ENCODE data around the gene RAB33A. TPM values are rescaled to one million over a fixed set of nuclear protein-coding genes. Genes with fewer than 3 reads are reported as not detected.
"Not testable (repeated sequence)": the region's sequence is repeated elsewhere in the genome, so short reads cannot be mapped to it uniquely, and the experiment has no call there.

RAB33A gene
- total RNA-seq, 4 donors from 2014 or later: 0.38 TPM; not detected in 3

DNA sequence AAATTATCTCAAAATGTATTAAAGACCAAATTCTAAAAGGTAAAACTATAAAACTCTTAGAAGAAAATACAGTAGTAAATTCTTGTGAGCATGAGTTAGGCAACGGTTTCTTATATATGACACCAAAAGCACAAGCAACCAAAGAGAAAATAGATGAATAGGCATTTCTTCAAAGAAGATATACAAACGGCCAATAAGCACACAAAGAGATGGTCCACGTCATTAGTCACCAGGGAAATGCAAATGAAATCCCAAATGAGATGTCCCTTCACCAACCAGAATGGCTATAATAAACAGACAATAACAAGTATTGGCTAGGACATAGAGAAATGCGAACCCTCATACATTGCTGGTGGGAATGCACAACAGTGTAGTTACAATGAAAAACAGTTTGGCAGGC lies 44.6 kb downstream of the RAB33A start:
- intact Hi-C loops (cut with DNase I): no loop called here
- Histone ChIP-seq H3K27me3 (no peaks in the 10 kb centered on the region), H3K4me1 (no peaks in the 10 kb centered on the region), H3K4me3 (no peak overlapping the region), H3K9me3 (no peaks in the 10 kb centered on the region), H3K27ac (no peak overlapping the region), H3K36me3 (peaks cover 0 to 42% (median 0%) of the 10 kb centered on the region in 3 donors)
- WGBS, 2 donors: 66 to 84% methylated on average over 4 of the region's 4 CpGs
- TF ChIP-seq, protein P1, sequence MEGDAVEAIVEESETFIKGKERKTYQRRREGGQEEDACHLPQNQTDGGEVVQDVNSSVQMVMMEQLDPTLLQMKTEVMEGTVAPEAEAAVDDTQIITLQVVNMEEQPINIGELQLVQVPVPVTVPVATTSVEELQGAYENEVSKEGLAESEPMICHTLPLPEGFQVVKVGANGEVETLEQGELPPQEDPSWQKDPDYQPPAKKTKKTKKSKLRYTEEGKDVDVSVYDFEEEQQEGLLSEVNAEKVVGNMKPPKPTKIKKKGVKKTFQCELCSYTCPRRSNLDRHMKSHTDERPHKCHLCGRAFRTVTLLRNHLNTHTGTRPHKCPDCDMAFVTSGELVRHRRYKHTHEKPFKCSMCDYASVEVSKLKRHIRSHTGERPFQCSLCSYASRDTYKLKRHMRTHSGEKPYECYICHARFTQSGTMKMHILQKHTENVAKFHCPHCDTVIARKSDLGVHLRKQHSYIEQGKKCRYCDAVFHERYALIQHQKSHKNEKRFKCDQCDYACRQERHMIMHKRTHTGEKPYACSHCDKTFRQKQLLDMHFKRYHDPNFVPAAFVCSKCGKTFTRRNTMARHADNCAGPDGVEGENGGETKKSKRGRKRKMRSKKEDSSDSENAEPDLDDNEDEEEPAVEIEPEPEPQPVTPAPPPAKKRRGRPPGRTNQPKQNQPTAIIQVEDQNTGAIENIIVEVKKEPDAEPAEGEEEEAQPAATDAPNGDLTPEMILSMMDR (IDR thresholded peaks at IDR 0.05): no peak
- no peak for TF ChIP-seq POLR2A (IDR thresholded peaks at IDR 0.05)
- DNase-seq: no peak

DNA sequence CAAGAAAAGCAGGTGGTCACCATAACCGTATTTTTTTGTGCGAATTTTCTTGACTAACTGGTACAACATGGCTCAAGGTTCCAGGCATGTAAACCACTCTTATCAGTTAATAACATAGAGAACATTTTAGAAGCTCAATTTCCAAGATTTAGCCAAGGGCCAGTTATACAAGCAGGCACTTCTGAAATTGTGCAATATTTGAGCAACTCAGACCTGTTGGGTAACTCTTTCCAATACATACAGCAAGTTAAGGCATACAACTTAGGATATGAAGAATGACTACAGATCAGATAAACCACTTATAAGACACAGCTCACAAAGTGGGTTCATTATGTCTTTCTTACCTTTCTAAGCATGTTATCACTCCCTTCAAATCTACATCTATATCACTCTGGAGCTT lies 53.0 kb downstream of the RAB33A start:
- Histone ChIP-seq H3K27ac (no peak overlapping the region), H3K4me1 (no peaks in the 10 kb centered on the region), H3K9me3 (no peaks in the 10 kb centered on the region), H3K4me3 (no peak overlapping the region), H3K36me3 (peaks cover 0 to 6% (median 0%) of the 10 kb centered on the region in 3 donors), H3K27me3 (no peaks in the 10 kb centered on the region)
- DNase-seq: no peak
- intact Hi-C loops (cut with DNase I): no loop called here
- TF ChIP-seq POLR2A (IDR thresholded peaks at IDR 0.05): no peak
- TF ChIP-seq, protein P1 (IDR thresholded peaks at IDR 0.05): no peak
- WGBS, 2 donors: 74 to 87% methylated on average over 2 of the region's 2 CpGs

DNA sequence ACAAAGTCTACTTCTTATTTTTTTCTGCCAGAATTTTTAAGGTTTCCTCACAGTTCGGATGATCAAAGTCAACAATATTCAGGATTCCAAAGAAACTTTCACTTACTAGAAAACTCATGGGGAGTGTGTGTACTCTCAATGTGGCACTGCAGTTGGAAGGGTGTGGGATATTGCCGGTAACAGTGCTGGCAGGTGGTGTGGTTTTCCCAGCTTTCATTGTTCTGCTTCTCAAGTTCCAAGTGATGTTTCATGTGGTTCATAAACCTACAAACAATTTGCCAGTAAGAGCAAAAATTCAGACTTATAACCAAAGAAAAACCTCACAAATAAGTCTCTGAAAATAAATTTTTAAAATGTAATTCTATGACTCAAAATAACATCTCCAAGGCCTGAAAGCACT lies 57.1 kb downstream of the RAB33A start:
- no peak for DNase-seq
- no peak for TF ChIP-seq POLR2A (IDR thresholded peaks at IDR 0.05)
- TF ChIP-seq, protein P1 (IDR thresholded peaks at IDR 0.05): no peak
- no peak overlapping the region for H3K4me3 ChIP-seq
- H3K9me3 ChIP-seq: no peaks in the 10 kb centered on the region
- H3K4me1 ChIP-seq: no peaks in the 10 kb centered on the region
- no peaks in the 10 kb centered on the region for H3K27me3 ChIP-seq
- no peak overlapping the region for H3K27ac ChIP-seq
- intact Hi-C loops (cut with DNase I): no loop called here
- WGBS, 2 donors: 77 to 92% methylated on average over 2 of the region's 2 CpGs
- peaks cover 0 to 28% (median 0%) of the 10 kb centered on the region in 3 donors for H3K36me3 ChIP-seq

GRCh38 chrX:130231184-130231583 lies 59.4 kb downstream of the RAB33A start:
- H3K27me3 ChIP-seq; H3K4me1 ChIP-seq; intact Hi-C loops (cut with DNase I); H3K27ac ChIP-seq; H3K4me3 ChIP-seq; H3K9me3 ChIP-seq; DNase-seq: not testable (repeated sequence)
- peaks cover 0 to 49% (median 0%) of the 10 kb centered on the region in 3 donors for H3K36me3 ChIP-seq
- 80 to 98% methylated on average over 4 of the region's 4 CpGs for WGBS, 2 donors

Other genes with a start within 250 kb of the RAB33A start
- gene BCORL1, start 189.3 kb upstream of the RAB33A start, total RNA-seq: 1 to 10 TPM; 1.7 to 4.0 (median 2.7) TPM
- gene ELF4, start 61.5 kb upstream of the RAB33A start, total RNA-seq: 10 to 100 TPM in 3 of 4 donors, 1 to 10 TPM in 1; 9.2 to 14.1 (median 12.5) TPM
- 10 to 100 TPM; 10.9 to 23.1 (median 17.0) TPM for gene AIFM1, start 6.1 kb upstream of the RAB33A start, total RNA-seq
- gene ZNF280C, start 96.9 kb downstream of the RAB33A start, total RNA-seq: 1 to 10 TPM; 2.5 to 5.7 (median 3.7) TPM
- gene SLC25A14, start 168.0 kb downstream of the RAB33A start, total RNA-seq: 1 to 10 TPM; 6.2 to 8.4 (median 6.4) TPM
- not detected for gene GPR119, start 213.7 kb downstream of the RAB33A start, total RNA-seq
- 10 to 100 TPM in 3 of 4 donors, 1 to 10 TPM in 1; 4.4 to 13.0 (median 11.3) TPM for gene RBMX2, start 230.0 kb downstream of the RAB33A start, total RNA-seq

All from esophagus squamous epithelium (tissue), 5 donors.